ENCODE data around the gene RBM4B.
A peak's percentile ranks its signal among the peaks of the same experiment; 100 is the strongest.
"Not testable (repeated sequence)": the region's sequence is repeated elsewhere in the genome, so short reads cannot be mapped to it uniquely, and the experiment has no call there.

The RBM4B gene, protein sequence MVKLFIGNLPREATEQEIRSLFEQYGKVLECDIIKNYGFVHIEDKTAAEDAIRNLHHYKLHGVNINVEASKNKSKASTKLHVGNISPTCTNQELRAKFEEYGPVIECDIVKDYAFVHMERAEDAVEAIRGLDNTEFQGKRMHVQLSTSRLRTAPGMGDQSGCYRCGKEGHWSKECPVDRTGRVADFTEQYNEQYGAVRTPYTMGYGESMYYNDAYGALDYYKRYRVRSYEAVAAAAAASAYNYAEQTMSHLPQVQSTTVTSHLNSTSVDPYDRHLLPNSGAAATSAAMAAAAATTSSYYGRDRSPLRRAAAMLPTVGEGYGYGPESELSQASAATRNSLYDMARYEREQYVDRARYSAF

DNA sequence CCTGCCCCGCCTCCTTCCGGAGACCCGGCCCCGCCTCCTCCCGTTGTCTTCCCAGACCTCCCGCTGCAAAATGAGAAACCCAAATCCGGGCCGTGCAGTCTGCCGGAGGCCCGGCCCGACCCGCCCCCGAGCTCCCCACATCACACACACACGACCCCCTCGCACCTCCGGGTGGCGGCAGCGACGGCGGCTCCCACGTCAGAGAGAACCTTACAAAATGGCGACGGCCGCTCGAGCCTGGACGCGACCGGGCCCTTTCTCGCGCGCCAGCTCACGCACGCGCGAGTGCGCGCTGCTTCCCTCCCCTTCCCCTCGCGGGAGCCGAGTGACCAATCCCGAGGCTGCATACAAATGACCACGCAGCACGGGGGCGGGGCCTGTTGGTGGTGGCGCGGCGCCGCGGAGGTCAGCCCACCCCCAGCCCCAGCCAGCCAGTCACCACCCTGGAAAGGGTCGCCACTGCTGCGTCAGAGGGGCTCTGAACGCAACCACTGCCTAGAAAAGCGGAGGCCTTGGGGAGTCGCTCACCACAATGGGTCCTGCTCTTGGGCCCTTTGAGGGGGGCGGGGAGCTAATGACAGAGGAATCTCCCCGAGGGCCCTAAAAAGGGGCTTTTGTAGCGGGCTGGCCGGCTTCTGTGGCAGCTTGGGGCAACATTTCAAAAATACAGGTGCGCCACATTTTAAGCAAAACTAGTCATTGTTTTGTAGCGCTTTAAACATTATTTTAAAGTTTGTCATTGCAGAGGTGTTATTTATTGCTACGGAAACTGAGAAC, at the start of gene RBM4B:
Gene RBM4B (minus strand): TSS at position 289 of the 777 bp plus-strand sequence. CDS start 808 bp downstream, outside the sequence.
- peak; percentile 99 for DNase-seq (ENCODE audit: low spot score)

DNA sequence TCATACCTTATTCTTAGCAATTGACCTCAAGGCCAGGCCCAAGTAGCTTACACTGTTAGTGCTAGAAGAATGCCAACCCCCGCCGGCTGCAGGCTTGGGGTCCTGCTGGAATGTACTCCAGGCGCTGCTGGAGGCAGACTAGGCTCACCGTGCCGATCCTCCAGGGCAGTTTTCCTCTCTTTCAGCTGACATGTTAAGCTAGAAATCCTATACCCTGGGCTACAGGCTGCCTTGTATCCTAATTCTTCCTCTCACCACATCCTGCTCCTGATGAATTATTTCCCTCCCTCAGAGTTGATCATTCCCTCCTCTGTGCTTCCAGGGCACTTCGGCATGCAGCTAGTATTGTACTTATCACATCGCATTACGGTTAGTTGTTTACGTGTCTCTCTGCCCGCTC, 48.0 kb upstream of the RBM4B start:
- DNase-seq (ENCODE audit: low spot score) = no peak

DNA sequence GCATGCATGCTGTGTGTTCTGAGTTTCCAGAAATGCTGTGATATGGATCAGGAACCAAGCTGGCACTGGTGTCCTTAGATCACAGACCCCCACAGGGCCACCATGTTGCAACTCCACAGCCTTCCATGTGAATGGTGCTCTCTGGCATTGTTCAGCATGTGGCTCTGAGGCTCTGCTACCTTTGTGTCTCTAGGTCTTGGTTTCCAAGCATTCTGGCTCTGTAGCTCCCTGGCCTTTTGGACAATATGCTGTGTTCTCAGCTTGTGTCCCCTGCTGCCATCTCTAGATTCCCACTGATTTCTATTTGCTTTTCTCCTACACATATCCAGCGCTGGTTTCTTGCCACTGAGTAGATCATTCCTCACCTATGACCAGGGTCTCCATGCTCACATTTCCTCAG, 47.4 kb upstream of the RBM4B start:
- no peak for DNase-seq (ENCODE audit: low spot score)

- not testable (repeated sequence) for DNase-seq (ENCODE audit: low spot score)
Measured at GRCh38 chr11:66724167-66724566, 46.5 kb upstream of the RBM4B start.

GRCh38 chr11:66723693-66724092, 46.0 kb upstream of the RBM4B start:
- DNase-seq (ENCODE audit: low spot score) = no peak

DNA sequence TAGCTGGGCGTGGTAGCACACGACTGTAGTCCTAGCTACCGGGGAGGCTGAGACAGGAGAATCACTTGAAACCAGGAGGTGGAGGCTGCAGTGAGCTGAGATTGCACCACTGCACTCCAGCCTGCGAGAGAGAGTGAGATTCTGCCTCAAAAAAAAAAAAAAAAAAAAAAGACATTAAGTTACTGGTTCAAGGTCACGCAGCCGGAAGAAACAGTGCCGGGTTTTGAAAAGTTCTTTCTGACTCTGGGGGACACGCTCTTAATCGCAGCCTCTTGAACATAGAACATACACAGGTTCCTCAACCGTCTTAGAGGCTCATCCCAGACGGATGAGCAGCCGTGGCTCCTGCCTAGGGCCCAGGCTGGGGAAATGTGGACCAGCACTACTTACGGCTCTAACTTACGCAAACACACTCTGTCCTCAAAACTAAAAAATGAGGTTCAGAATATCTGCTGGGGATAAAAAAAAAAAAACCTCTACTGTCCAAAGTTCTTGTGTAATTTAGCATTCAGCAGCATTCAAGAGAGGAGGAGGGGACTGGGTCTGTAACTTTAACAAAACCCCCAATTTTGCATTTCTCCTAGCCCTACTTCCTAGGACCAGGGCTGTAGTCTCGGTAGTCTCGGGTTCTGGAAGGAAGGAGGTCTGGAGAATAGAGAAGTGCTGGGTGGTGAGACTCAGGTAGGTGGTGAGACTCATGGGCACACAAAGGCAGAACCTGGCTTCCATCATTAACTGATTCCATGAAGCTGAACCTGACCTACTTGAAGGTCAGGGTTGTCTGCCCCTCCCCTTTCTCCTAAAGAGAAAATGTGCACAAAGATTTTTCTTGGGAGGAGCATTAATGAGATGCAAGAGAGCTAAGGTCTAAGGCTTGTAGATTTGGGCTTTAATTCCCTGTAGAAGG, 45.3 kb upstream of the RBM4B start:
- DNase-seq (ENCODE audit: low spot score) = no peak

- DNase-seq (ENCODE audit: low spot score) = no peak
Measured at GRCh38 chr11:66721939-66722338, 44.3 kb upstream of the RBM4B start.

GRCh38 chr11:66720899-66721470, 43.3 kb upstream of the RBM4B start:
- DNase-seq (ENCODE audit: low spot score) = no peak

DNA sequence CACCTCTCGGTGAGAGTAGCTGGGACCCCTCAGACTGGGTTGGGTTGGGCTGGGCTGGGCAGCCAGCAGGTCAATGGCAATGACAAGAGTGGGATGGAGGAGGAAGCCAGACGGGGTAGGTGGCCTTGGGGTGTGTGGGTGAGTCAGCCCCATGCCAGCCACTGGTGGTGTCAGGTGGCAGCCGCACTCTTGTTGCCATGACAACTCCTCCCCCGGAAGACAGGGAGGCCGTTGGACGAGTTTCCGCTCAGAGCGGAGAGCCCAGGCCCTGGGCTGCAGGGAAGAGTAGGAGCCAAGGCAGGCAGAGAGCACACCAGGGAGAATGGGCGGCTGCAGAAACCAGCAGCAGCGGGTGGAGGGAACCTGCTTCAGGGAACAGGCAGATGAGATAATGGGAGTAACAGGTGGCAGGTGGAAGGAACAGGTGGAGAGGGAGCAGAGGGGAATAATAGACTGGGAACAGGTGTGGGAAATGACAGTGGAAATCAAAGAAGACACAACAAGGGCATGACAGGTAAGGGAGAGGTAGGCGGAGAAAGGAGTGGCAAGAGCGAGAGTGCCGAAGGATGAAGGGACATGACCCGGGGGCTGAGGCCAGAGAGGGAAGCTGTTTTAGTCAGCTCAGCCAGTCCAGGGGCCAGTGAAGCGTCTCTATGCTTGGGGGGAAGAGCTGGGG, 42.7 kb upstream of the RBM4B start:
- peak; percentile 25 for DNase-seq (ENCODE audit: low spot score)

DNA sequence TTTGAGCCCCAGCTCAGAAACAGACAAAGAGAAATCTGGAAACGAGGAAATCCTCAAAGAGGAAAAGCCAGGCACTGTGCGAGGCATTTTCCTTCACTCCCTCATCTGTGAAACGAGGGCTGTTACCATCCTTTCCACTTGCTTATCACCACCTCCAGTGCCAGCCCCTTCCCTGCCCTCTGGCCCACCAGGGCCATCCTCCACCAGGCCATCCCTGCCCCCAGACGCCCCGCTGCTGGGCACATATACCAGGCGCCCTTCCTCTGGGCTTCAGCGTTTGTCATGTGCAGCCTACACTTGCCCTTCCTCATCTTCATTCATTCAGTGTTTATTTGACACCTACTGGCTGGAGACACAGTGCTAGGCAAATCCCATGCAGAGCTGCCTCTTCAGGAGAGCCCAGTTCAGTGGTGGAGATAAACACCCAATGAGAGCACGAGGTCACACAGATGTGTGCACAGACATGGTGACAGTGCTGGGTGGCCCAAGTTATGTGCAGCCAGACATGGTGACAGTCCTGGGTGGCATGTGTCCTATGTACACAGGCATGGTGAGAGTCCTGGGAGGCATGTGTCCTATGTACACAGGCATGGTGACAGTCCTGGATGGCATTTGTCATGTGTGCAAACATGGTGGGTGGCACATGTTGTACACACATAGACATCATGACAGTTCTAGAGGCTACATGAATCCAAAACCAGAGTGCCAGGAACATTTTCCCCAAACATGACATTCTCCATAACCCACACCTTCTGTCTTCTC, 41.6 kb upstream of the RBM4B start:
- no peak for DNase-seq (ENCODE audit: low spot score)

DNA sequence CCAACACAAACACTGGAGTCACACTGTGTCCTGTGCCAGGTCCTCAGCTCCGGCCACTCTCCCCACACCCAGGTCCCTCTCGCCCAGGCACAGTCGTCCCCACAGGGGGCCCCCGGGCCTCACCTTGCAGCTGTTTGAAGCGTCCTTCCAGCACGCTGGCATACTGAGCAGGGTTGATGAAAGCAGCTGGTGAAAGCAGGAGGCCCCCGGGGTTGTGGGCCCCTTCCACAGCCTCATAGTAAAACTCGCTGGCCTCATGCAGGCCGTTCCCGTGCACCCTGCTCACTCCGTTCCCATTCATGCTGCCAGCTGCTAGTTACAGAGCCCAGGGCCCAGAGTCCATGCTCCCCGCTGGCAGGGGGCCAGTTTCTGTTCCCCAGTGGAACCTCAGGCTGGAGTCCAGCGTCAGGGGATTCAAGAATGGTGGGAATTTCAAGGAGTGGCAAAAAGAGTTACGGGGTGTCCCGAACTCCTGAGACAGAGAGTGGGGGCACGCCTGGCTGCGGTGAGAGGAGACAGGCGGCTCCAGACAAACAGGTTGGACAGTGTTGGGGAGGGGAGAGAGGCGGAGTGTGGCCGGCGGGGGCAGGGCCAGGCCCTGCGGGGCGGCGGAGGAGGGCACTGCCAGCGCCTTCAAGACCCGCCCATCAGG, 40.8 kb upstream of the RBM4B start:
- DNase-seq (ENCODE audit: low spot score) = no peak

- no peak for DNase-seq (ENCODE audit: low spot score)
Measured at GRCh38 chr11:66717925-66718319, 40.2 kb upstream of the RBM4B start.

- no peak for DNase-seq (ENCODE audit: low spot score)
Measured at GRCh38 chr11:66716996-66717395, 39.3 kb upstream of the RBM4B start.

- DNase-seq (ENCODE audit: low spot score) = no peak
Measured at GRCh38 chr11:66715346-66716085, 37.8 kb upstream of the RBM4B start.

- DNase-seq (ENCODE audit: low spot score) = no peak
Measured at GRCh38 chr11:66713746-66714480, 36.2 kb upstream of the RBM4B start.

DNA sequence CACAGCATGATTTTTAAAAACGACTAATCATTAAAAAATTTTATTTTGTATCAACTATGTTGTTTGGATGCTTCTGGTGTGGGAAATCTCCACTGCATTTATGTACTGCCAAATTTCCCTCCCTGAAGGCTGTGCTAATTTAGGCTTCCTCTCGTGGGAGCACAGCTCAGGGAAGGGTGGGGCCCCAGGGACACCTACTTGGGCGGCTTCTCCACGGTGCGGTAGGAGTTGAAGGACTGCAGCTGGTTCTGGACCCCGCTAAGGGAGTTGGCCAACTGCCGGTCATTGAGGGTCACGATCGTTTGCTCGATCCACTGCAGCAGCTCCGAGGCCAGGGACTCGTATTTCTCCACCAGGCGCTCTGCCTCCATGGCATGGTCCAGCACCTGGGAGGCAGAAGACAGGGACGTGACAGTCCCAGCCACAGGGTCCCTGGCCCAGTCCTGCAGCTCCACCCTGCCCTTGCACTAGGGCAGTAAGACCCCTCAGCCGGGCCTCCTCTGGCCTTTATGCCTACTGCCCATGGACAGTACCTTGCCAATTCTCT, 32.8 kb upstream of the RBM4B start:
- no peak for DNase-seq (ENCODE audit: low spot score)

DNA sequence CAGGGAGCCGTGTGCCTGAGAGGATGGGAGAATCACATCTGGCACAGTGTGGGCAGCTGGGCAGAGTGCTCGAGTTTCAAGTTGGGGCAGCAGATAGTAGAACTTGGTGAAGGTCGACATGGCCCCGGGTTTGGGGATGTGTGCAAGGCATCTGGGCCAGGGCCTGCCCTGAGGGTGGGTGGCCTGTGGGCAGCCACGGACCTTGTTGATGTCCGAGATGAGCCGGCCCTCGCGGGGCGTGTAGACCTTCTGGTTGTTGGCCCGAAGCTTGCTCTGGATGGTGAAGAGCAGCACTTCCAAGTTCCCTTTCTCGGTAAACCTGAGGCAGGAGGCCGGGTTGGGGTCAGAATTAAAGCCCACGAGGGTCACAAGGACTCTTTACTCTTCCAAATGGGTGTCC, 31.0 kb upstream of the RBM4B start:
- DNase-seq (ENCODE audit: low spot score) = no peak

- DNase-seq (ENCODE audit: low spot score) = no peak
Measured at GRCh38 chr11:66708094-66708493, 30.4 kb upstream of the RBM4B start.
